CD4-positive, CD25-positive, alpha-beta regulatory T cell (primary cell): ENCODE measurements around the gene PPP1R3F. TPM values are rescaled to one million over a fixed set of nuclear protein-coding genes. Genes with fewer than 3 reads are reported as not detected.

ENCODE experiments used
- ATAC-seq, 2 donors: fragments of 150-1000 bp; cut with Tn5 transposase; one replicate each; pipeline ENCODE4 v1.10.0; 2021; ENCODE audit warnings: low read depth in 2 of 2, moderate number of reproducible peaks in 2 of 2, moderate library complexity in 1 of 2
- DNase-seq, 3 donors: peaks; one replicate each; pipeline versions ENCODE4 v3.0.0 to v3.0.0-alpha.2; 2012 to 2022; ENCODE audit warnings: mixed read lengths in 1 of 3
- H3K27ac ChIP-seq: one replicate; pipeline ENCODE4 v1.7.0; 2013; ENCODE audit warnings: mild to moderate bottlenecking, low read length; ENCODE audit not compliant: insufficient read depth, poor library complexity, severe bottlenecking
- H3K27me3 ChIP-seq: one replicate; pipeline ENCODE4 v1.7.0; 2013; ENCODE audit warnings: low read length; ENCODE audit not compliant: control insufficient read depth, insufficient read depth
- H3K36me3 ChIP-seq: one replicate; pipeline ENCODE4 v1.7.0; 2013; ENCODE audit warnings: mild to moderate bottlenecking, low read length, moderate library complexity; ENCODE audit not compliant: control insufficient read depth, insufficient read depth
- H3K4me1 ChIP-seq: 2 replicates; pipeline ENCODE4 v1.7.0; 2013; ENCODE audit warnings: mild to moderate bottlenecking, low read length; ENCODE audit not compliant: insufficient read depth, control insufficient read depth, poor library complexity, severe bottlenecking
- H3K4me3 ChIP-seq: one replicate; pipeline ENCODE4 v1.7.0; 2013; ENCODE audit warnings: low read depth, mild to moderate bottlenecking, low read length, moderate library complexity
- H3K9me3 ChIP-seq, 2 experiments: 1 replicate in 1 of 2; 2 replicates in 1 of 2; pipeline ENCODE4 v1.7.0; 2013; ENCODE audit warnings: low read length in 2 of 2, mild to moderate bottlenecking in 1 of 2, moderate library complexity in 1 of 2; ENCODE audit not compliant: control insufficient read depth in 2 of 2
- H3K27ac Mint-ChIP-seq, 3 donors: one replicate each; pipeline ENCODE4 v1.8.0; 2020 to 2022; ENCODE audit warnings: mild to moderate bottlenecking in 3 of 3, mixed read lengths in 3 of 3, moderate library complexity in 2 of 3
- H3K27me3 Mint-ChIP-seq: one replicate; pipeline ENCODE4 v1.8.0; 2022; ENCODE audit warnings: mild to moderate bottlenecking, mixed read lengths
- H3K36me3 Mint-ChIP-seq: one replicate; pipeline ENCODE4 v1.8.0; 2020; ENCODE audit warnings: mixed read lengths
- H3K4me1 Mint-ChIP-seq, 4 donors: one replicate each; pipeline ENCODE4 v1.8.0; 2020 to 2022; ENCODE audit warnings: mixed read lengths in 4 of 4, mild to moderate bottlenecking in 1 of 4
- H3K4me3 Mint-ChIP-seq, 4 donors: one replicate each; pipeline ENCODE4 v1.8.0; 2020 to 2022; ENCODE audit warnings: mild to moderate bottlenecking in 4 of 4, mixed read lengths in 4 of 4, moderate library complexity in 3 of 4
- H3K9me3 Mint-ChIP-seq, 7 donors: one replicate each; pipeline ENCODE4 v1.8.0; 2020 to 2022; ENCODE audit warnings: mixed read lengths in 7 of 7, mild to moderate bottlenecking in 3 of 7, moderate library complexity in 2 of 7
- polyA plus RNA-seq, 4 donors: library from polyadenylated mRNA; unstranded; fragments of 300-500 nt; fragmentation: Illumina TruSeq; gene quantifications; one replicate each; pipeline ENCODE4 v1.2.3, GENCODE V29; 2021
- total RNA-seq: library from RNA; stranded (reverse); gene quantifications from one replicate; pipeline ENCODE4 v1.2.3, GENCODE V29; 2022

Gene PPP1R3F
- total and polyA plus RNA-seq, 5 donors from 2014 or later: 11.8 to 28.0 (median 15.6) TPM

DNA sequence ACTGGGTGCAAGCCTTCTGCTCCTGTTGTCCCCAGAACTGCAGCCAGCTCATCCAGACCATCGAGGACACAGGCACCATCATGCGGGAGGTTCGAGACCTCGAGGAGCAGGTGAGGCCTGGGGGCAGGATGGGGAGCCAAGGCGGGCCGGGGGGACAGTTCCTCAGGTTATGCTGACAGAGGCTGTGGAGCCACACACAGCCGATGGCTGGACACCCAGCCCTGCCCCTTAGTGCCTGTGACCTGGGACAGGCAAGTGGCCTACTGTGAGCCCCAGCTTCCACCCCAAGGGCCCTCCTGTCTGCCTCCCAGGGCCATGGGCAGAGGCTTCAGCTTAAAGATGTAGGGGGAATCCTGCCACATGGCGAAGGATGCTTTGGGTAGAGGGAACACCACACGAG, 20.0 kb upstream of the PPP1R3F start:
- peaks cover 28% of the 10 kb centered on the region for H3K36me3 ChIP-seq
- Mint-ChIP-seq H3K27me3 (no peaks in the 10 kb centered on the region), H3K27ac (no peak overlapping the region)

DNA sequence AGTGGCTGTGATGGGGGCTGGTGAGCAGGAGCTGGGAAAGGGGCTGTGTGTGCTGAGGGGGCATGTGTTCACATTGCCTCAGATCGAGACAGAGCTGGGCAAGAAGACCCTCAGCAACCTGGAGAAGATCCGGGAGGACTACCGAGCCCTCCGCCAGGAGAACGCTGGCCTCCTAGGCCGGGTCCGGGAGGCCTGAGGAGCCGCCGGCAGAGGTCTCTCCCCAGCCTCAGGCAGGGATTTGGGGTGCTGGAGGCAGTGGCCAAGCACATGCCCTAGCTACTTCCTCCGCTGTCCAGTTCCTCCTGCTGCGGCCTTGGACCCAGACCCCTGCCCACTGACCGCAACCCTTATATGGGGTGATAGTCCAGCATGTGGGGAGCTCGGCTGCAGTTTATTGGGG, 19.5 kb upstream of the PPP1R3F start:
- peaks cover 0 to 2% (median 0%) of the 10 kb centered on the region in 7 donors for H3K9me3 Mint-ChIP-seq
- H3K4me1 Mint-ChIP-seq: peaks cover 0 to 67% (median 21%) of the 10 kb centered on the region in 4 donors
- ATAC-seq (peak in 1 of 2 donors; percentile 2), DNase-seq (no peak)
- H3K36me3 ChIP-seq: peaks cover 29% of the 10 kb centered on the region
- H3K27ac Mint-ChIP-seq: peak overlapping the region; percentile 90 to 95 (median 93)
- no peaks in the 10 kb centered on the region for H3K9me3 ChIP-seq
- peak overlapping the region; percentile 66 for H3K27ac ChIP-seq
- no peak overlapping the region for H3K4me3 ChIP-seq
- H3K27me3 ChIP-seq: no peaks in the 10 kb centered on the region
- peaks cover 65% of the 10 kb centered on the region for H3K4me1 ChIP-seq
- H3K27me3 Mint-ChIP-seq: no peaks in the 10 kb centered on the region
- peak overlapping the region in 3 of 4 donors; percentile 83 to 96 (median 89) for H3K4me3 Mint-ChIP-seq
- peaks cover 14% of the 10 kb centered on the region for H3K36me3 Mint-ChIP-seq

More for the DNA sequence above, 20.0 kb upstream of the PPP1R3F start:
- no peaks in the 10 kb centered on the region for H3K9me3 ChIP-seq
- Mint-ChIP-seq H3K36me3 (peaks cover 14% of the 10 kb centered on the region), H3K9me3 (peaks cover 0 to 2% (median 0%) of the 10 kb centered on the region in 7 donors), H3K4me1 (peaks cover 0 to 69% (median 21%) of the 10 kb centered on the region in 4 donors), H3K4me3 (peak overlapping the region in 1 of 4 donors; percentile 60)
- peaks cover 65% of the 10 kb centered on the region for H3K4me1 ChIP-seq
- H3K4me3 ChIP-seq: no peak overlapping the region
- ATAC-seq (peak; percentile 2 to 3), DNase-seq (peak in 1 of 3 donors; percentile 51)
- H3K27me3 ChIP-seq: no peaks in the 10 kb centered on the region
- peak overlapping the region; percentile 66 for H3K27ac ChIP-seq

DNA sequence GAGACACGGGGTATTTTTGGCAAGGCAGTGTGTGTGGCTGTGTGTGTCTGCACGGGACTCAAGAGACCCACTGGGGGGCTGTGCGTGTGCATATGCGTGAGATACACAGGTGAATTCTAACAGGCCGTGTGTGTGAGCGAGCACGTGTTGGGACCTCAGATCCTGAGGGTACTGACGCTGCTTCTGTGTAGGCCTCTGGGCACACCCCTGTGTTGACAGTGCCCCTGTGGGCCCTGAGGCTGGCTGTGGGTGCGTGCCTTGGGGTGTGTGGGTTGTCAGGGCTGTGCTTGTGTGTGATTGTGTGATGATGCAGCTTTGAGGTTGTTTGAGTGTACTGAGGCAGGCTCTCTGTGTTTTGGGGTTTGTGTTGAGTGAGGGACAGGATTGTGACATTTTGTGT, 19.0 kb upstream of the PPP1R3F start:
- Histone ChIP-seq H3K27ac (peak overlapping the region; percentile 66), H3K4me3 (no peak overlapping the region), H3K36me3 (peaks cover 34% of the 10 kb centered on the region), H3K27me3 (no peaks in the 10 kb centered on the region), H3K4me1 (peaks cover 65% of the 10 kb centered on the region), H3K9me3 (no peaks in the 10 kb centered on the region)
- Mint-ChIP-seq H3K4me1 (peaks cover 0 to 70% (median 21%) of the 10 kb centered on the region in 4 donors), H3K9me3 (peaks cover 0 to 2% (median 0%) of the 10 kb centered on the region in 7 donors), H3K36me3 (peaks cover 14% of the 10 kb centered on the region), H3K27ac (peak overlapping the region; percentile 90 to 95 (median 93)), H3K27me3 (no peaks in the 10 kb centered on the region), H3K4me3 (peak overlapping the region; percentile 53 to 96 (median 86))
- ATAC-seq (peak; percentile 39 to 56), DNase-seq (peak in 2 of 3 donors; percentile 44 to 69)

DNA sequence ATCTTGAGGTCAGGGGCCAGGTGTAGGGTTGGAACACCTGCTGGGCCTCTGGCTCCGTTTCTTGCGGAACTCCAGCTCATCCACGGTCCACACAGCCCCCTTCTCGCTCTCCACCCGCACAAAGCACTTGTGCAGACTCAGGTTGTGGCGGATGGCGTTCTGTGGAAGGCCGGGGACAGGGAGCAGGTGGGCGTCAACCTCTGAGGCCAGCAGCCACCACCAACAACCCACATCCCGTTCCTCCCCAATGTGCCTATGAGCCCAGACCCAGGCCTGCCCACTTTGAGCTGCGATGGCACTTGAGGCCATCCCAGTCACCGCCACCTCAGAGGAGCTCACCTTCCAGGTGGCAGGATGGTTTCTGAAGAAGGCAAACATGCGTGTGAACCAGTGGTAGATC, 18.3 kb upstream of the PPP1R3F start:
- Histone ChIP-seq H3K27me3 (no peaks in the 10 kb centered on the region), H3K36me3 (peaks cover 39% of the 10 kb centered on the region), H3K4me3 (no peak overlapping the region), H3K27ac (peak overlapping the region; percentile 66), H3K9me3 (no peaks in the 10 kb centered on the region), H3K4me1 (peaks cover 68% of the 10 kb centered on the region)
- Mint-ChIP-seq H3K4me1 (peaks cover 0 to 70% (median 20%) of the 10 kb centered on the region in 4 donors), H3K4me3 (peak overlapping the region; percentile 41 to 96 (median 48)), H3K9me3 (peaks cover 0 to 2% (median 0%) of the 10 kb centered on the region in 7 donors), H3K27me3 (no peaks in the 10 kb centered on the region), H3K27ac (peak overlapping the region in 2 of 3 donors; percentile 90 to 93), H3K36me3 (peaks cover 14% of the 10 kb centered on the region)
- no peak for ATAC-seq
- peak in 1 of 3 donors; percentile 73 for DNase-seq

DNA sequence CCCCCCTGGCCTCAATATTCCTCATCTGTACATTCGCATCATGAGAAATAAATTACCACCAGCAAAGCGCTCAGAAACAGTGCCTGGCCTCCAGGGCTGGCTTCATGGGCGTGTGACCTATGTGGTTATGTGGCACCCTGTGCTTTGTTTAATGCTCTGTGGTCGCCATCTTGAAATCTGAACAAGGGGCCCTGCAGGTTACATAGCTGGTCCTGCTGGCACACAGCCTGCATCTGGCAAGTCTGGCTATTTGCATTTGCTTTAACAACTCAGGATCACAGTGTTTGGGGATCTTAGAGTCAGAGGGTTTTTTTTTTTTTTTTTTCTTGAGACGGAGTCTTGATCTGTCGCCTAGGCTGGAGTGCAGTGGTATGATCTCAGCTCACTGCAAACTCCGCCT, 15.0 kb upstream of the PPP1R3F start:
- peaks cover 48% of the 10 kb centered on the region for H3K36me3 ChIP-seq
- Mint-ChIP-seq H3K9me3 (peaks cover 0 to 2% (median 0%) of the 10 kb centered on the region in 7 donors), H3K36me3 (peaks cover 27% of the 10 kb centered on the region), H3K27me3 (no peaks in the 10 kb centered on the region), H3K4me1 (peaks cover 0 to 79% (median 27%) of the 10 kb centered on the region in 4 donors), H3K27ac (peak overlapping the region in 1 of 3 donors; percentile 26), H3K4me3 (peak overlapping the region in 1 of 4 donors; percentile 56)
- ATAC-seq: no peak
- H3K9me3 ChIP-seq: no peaks in the 10 kb centered on the region
- no peaks in the 10 kb centered on the region for H3K27me3 ChIP-seq
- DNase-seq: peak in 1 of 3 donors; percentile 28
- peaks cover 76% of the 10 kb centered on the region for H3K4me1 ChIP-seq
- no peak overlapping the region for H3K4me3 ChIP-seq
- peak overlapping the region; percentile 23 for H3K27ac ChIP-seq

DNA sequence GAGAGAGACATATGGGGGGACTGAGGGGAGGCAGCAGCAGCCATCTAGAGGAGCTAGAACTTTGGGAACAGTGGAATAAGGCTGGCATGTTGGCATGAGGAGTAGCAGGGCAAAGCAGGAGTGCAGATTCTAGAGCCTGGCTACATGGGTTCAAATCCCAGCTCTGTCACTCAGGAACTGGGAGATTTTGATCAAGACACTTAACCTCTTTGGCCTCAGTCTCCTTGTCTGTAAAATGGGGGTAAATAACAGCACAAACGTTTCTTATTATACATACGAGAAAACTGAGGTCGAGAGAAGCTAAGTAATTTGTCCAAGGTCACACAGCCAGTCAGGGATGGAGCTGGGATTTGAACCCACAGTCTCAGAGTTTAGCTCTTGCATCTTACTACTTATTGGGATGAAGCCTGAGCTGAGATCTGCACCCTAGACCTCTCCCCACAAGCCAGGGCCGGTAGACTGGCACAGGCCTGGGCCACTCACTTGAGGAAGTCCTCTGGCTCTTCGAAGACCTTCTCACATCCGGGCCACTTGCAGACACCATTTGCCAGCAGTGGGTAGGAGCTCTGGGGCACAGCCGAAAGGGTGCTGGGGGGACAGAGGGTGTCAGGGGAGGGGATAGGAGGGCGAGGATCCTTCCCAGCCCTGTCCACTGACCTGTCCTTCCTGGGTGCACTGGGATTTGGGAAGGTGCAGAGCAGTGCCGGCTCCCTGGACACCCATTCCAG, 13.2 kb upstream of the PPP1R3F start:
- H3K4me3 Mint-ChIP-seq: peak overlapping the region in 2 of 4 donors; percentile 43 to 100

DNA sequence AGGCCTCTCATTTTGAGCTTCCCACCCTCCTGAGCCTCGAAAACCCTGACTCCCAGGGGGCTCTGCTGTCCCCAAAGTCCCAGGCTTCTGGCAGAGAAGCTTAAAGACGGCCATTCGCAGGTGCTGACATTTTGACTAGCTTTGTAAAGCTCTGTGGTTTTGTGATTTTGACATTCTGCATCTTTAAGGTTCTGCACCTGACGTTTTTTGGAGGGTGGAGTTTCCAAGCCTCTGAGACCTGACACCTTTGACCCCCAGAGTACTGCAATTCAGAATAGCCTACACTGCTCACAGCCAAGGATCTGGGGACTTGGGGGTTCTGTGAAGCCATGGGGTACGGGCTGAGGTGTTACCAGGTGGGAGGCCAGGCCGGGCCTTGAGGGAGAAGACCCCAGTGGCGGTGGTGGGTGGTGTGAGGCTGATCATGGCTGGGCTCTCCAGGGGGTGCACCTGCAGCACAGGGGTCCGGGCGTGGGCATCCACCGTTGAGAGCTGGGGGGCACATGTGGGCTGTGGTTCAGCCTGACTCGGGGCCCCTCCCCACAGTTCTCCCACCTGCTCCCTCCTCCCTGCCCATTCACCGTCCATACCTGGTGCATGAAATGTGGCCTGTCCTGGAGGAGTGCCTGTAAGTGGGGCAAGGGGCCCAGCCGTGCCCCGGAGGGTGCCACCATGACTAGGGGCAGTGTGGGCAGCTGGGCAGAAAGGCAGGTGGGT, 12.4 kb upstream of the PPP1R3F start:
- no peaks in the 10 kb centered on the region for H3K9me3 ChIP-seq
- H3K27ac ChIP-seq: peak overlapping the region; percentile 81
- Mint-ChIP-seq H3K4me1 (peaks cover 0 to 67% (median 21%) of the 10 kb centered on the region in 4 donors), H3K4me3 (peak overlapping the region; percentile 70 to 100 (median 80)), H3K27ac (peak overlapping the region; percentile 48 to 97 (median 83)), H3K36me3 (peaks cover 38% of the 10 kb centered on the region), H3K9me3 (peaks cover 0 to 4% (median 0%) of the 10 kb centered on the region in 7 donors), H3K27me3 (no peaks in the 10 kb centered on the region)
- H3K27me3 ChIP-seq: no peaks in the 10 kb centered on the region
- DNase-seq (peak in 1 of 3 donors; percentile 61), ATAC-seq (no peak)
- peak overlapping the region; percentile 6 for H3K4me3 ChIP-seq
- peaks cover 37% of the 10 kb centered on the region for H3K36me3 ChIP-seq
- peaks cover 73% of the 10 kb centered on the region for H3K4me1 ChIP-seq

More for the DNA sequence above, 13.2 kb upstream of the PPP1R3F start:
- H3K36me3 Mint-ChIP-seq: peaks cover 32% of the 10 kb centered on the region
- H3K27me3 Mint-ChIP-seq: no peaks in the 10 kb centered on the region
- Histone ChIP-seq H3K4me3 (no peak overlapping the region), H3K27ac (peak overlapping the region; percentile 81), H3K36me3 (peaks cover 39% of the 10 kb centered on the region), H3K27me3 (no peaks in the 10 kb centered on the region), H3K4me1 (peaks cover 73% of the 10 kb centered on the region), H3K9me3 (no peaks in the 10 kb centered on the region)
- ATAC-seq (no peak), DNase-seq (peak in 1 of 3 donors; percentile 57)
- H3K27ac Mint-ChIP-seq: peak overlapping the region; percentile 52 to 88 (median 85)
- H3K9me3 Mint-ChIP-seq: peaks cover 0 to 4% (median 0%) of the 10 kb centered on the region in 7 donors
- peaks cover 0 to 72% (median 27%) of the 10 kb centered on the region in 4 donors for H3K4me1 Mint-ChIP-seq
